ENCODE measurements around the gene HTR6. TPM values are rescaled to one million over a fixed set of nuclear protein-coding genes. Genes with fewer than 3 reads are reported as not detected.

The HTR6 gene
- total RNA-seq, 1 experiment from 2014 or later: 0.10 TPM

DNA sequence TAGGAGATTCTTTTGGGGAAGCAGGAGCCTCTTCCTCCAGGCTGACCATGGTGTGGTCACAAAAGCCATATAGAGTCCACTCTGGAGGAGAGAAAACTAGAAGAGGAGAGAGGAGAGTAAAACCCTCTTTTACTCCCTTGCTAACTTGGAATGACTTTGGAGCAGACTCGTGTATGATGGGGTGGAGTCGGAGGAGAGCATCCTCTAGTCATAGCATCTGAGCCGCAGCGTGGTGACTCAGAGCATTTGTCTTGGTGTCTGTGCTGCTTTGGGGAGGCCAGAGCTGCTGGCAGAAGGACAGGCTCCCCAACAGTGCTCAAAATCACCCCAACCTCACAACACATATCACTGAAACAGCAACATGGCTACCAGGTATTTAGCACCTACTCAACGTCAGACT lies 11.1 kb downstream of the HTR6 start:
- no peak overlapping the region for H3K27ac ChIP-seq (ENCODE audit: low read length)
- ChIA-PET CTCF (no interaction called here), POLR2A (no interaction called here)
- H3K4me1 ChIP-seq (ENCODE audit: control insufficient read depth, insufficient read depth, low read length): no peaks in the 10 kb centered on the region
- intact Hi-C loops (cut with micrococcal nuclease; ENCODE audit: unreplicated experiment) (no loop called here), in situ Hi-C loops (cut with HindIII; ENCODE audit: low pct_unique_long_range_greater_than_20kb, low sequenced_read_pairs) (no loop called here)
- H3K9me3 ChIP-seq (ENCODE audit: control insufficient read depth, insufficient read depth, low read depth, low read length): no peaks in the 10 kb centered on the region
- peaks cover 2% of the 10 kb centered on the region; the same call in 1 of the 2 replicates for H3K27me3 ChIP-seq (ENCODE audit: control insufficient read depth, insufficient read depth, low read length)
- no peak overlapping the region for H3K4me3 ChIP-seq (ENCODE audit: low read depth in 2 of 2, low read length in 2 of 2)
- H3K36me3 ChIP-seq (ENCODE audit: control insufficient read depth, insufficient read depth, low read length): no peaks in the 10 kb centered on the region
- no peak for TF ChIP-seq SIN3A (IDR thresholded peaks at IDR 0.05; ENCODE audit: borderline replicate concordance, insufficient read depth, low read depth, low read length)
- TF ChIP-seq, protein P1, sequence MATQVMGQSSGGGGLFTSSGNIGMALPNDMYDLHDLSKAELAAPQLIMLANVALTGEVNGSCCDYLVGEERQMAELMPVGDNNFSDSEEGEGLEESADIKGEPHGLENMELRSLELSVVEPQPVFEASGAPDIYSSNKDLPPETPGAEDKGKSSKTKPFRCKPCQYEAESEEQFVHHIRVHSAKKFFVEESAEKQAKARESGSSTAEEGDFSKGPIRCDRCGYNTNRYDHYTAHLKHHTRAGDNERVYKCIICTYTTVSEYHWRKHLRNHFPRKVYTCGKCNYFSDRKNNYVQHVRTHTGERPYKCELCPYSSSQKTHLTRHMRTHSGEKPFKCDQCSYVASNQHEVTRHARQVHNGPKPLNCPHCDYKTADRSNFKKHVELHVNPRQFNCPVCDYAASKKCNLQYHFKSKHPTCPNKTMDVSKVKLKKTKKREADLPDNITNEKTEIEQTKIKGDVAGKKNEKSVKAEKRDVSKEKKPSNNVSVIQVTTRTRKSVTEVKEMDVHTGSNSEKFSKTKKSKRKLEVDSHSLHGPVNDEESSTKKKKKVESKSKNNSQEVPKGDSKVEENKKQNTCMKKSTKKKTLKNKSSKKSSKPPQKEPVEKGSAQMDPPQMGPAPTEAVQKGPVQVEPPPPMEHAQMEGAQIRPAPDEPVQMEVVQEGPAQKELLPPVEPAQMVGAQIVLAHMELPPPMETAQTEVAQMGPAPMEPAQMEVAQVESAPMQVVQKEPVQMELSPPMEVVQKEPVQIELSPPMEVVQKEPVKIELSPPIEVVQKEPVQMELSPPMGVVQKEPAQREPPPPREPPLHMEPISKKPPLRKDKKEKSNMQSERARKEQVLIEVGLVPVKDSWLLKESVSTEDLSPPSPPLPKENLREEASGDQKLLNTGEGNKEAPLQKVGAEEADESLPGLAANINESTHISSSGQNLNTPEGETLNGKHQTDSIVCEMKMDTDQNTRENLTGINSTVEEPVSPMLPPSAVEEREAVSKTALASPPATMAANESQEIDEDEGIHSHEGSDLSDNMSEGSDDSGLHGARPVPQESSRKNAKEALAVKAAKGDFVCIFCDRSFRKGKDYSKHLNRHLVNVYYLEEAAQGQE (IDR thresholded peaks at IDR 0.05; ENCODE audit: insufficient read depth in 1 of 2, low read depth in 2 of 2, low read length in 1 of 2): 0 out of 4 replicates have a peak, but pooled peaks of 1 of the 2 experiments have one; percentile 16
- BruUV-seq (replicated peaks): no TSS peak
- DNase-seq (ENCODE audit: low read depth, low spot score) (no peak), ATAC-seq (no peak)

DNA sequence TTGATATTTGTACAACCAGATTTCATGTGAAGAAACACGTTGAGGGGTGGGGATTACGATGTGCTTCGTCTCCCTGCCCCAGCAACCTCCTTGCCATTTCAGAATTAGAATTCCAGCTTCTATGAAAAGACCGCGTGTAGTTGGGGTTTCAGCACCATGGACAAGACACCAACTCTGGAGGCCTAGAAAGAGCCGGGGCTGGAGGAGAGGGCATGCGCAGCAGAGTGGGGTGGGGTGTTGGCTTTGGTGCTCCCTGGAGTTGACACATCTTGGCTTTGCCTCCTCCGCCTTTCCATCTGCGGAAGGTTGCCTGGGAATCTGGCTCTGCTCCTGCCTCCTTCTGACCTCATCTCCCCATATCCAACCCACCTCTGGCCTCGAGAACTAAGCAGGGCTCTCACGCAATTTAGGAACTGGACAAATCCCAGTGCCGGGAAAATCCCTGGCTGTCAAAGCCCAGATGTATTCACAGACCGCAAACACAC lies 11.8 kb downstream of the HTR6 start:
- Histone ChIP-seq H3K4me1 (ENCODE audit: control insufficient read depth, insufficient read depth, low read length) (no peaks in the 10 kb centered on the region), H3K27me3 (ENCODE audit: control insufficient read depth, insufficient read depth, low read length) (peaks cover 2% of the 10 kb centered on the region; the same call in 1 of the 2 replicates), H3K36me3 (ENCODE audit: control insufficient read depth, insufficient read depth, low read length) (no peaks in the 10 kb centered on the region), H3K9me3 (ENCODE audit: control insufficient read depth, insufficient read depth, low read depth, low read length) (no peaks in the 10 kb centered on the region), H3K27ac (ENCODE audit: low read length) (no peak overlapping the region), H3K4me3 (ENCODE audit: low read depth in 2 of 2, low read length in 2 of 2) (no peak overlapping the region)
- no TSS peak for BruUV-seq (replicated peaks)
- TF ChIP-seq, protein P1 (IDR thresholded peaks at IDR 0.05; ENCODE audit: insufficient read depth in 1 of 2, low read depth in 2 of 2, low read length in 1 of 2): peak; percentile 94 to 98
- no peak for TF ChIP-seq TCF7L2 (IDR thresholded peaks at IDR 0.05; ENCODE audit: low read depth, low read length)
- intact Hi-C loops (cut with micrococcal nuclease; ENCODE audit: unreplicated experiment): no loop called here
- ATAC-seq: no peak; the same call in 1 of the 2 replicates
- CTCF ChIA-PET: interaction anchor here (0.5 to 0.6 kb wide), 2 partner anchors 33 to 160 kb away, joined by 3 read pairs; no protein-coding TSS in a partner anchor
- POLR2A ChIA-PET: no interaction called here
- no peak for DNase-seq (ENCODE audit: low read depth, low spot score)
- in situ Hi-C loops (cut with HindIII; ENCODE audit: low pct_unique_long_range_greater_than_20kb, low sequenced_read_pairs): no loop called here

DNA sequence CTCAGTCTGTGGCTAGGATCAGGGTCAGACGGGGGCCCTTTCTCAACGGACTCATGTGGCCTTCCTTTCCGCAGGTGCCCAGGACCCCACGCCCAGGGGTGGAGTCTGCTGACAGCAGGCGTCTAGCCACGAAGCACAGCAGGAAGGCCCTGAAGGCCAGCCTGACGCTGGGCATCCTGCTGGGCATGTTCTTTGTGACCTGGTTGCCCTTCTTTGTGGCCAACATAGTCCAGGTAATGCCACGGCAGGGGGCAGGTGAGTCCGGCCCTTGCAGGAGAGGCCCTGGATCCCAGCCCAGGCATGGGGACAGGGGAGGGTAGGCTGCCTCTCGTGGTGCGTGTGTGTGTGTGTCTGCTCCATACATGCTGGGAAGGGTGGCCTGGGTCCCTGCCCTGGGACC lies 13.8 kb downstream of the HTR6 start:
- CTCF ChIA-PET: no interaction called here
- intact Hi-C loops (cut with micrococcal nuclease; ENCODE audit: unreplicated experiment): no loop called here
- ATAC-seq (no peak), DNase-seq (ENCODE audit: low read depth, low spot score) (no peak)
- Histone ChIP-seq H3K4me3 (ENCODE audit: low read depth in 2 of 2, low read length in 2 of 2) (no peak overlapping the region), H3K9me3 (ENCODE audit: control insufficient read depth, insufficient read depth, low read depth, low read length) (no peaks in the 10 kb centered on the region), H3K27ac (ENCODE audit: low read length) (no peak overlapping the region), H3K4me1 (ENCODE audit: control insufficient read depth, insufficient read depth, low read length) (no peaks in the 10 kb centered on the region), H3K36me3 (ENCODE audit: control insufficient read depth, insufficient read depth, low read length) (no peaks in the 10 kb centered on the region), H3K27me3 (ENCODE audit: control insufficient read depth, insufficient read depth, low read length) (peaks cover 2% of the 10 kb centered on the region; the same call in 1 of the 2 replicates)
- POLR2A ChIA-PET: no interaction called here
- no TSS peak for BruUV-seq (replicated peaks)
- in situ Hi-C loops (cut with HindIII; ENCODE audit: low pct_unique_long_range_greater_than_20kb, low sequenced_read_pairs): no loop called here
- TF ChIP-seq, protein P1 (IDR thresholded peaks at IDR 0.05; ENCODE audit: insufficient read depth in 1 of 2, low read depth in 2 of 2, low read length in 1 of 2): no peak
- TF ChIP-seq SIN3A (IDR thresholded peaks at IDR 0.05; ENCODE audit: borderline replicate concordance, insufficient read depth, low read depth, low read length) (no peak), POLR2AphosphoS5 (IDR thresholded peaks at IDR 0.05; ENCODE audit: low read depth, low read length) (no peak), TCF7L2 (IDR thresholded peaks at IDR 0.05; ENCODE audit: low read depth, low read length) (no peak)
- TF ChIP-seq, protein P2, sequence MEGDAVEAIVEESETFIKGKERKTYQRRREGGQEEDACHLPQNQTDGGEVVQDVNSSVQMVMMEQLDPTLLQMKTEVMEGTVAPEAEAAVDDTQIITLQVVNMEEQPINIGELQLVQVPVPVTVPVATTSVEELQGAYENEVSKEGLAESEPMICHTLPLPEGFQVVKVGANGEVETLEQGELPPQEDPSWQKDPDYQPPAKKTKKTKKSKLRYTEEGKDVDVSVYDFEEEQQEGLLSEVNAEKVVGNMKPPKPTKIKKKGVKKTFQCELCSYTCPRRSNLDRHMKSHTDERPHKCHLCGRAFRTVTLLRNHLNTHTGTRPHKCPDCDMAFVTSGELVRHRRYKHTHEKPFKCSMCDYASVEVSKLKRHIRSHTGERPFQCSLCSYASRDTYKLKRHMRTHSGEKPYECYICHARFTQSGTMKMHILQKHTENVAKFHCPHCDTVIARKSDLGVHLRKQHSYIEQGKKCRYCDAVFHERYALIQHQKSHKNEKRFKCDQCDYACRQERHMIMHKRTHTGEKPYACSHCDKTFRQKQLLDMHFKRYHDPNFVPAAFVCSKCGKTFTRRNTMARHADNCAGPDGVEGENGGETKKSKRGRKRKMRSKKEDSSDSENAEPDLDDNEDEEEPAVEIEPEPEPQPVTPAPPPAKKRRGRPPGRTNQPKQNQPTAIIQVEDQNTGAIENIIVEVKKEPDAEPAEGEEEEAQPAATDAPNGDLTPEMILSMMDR (IDR thresholded peaks at IDR 0.05): no peak

Data from Panc1 (cell line).